GM15510 (cell line): Measurements from ENCODE around the gene CBX3.

ENCODE experiments used
- POLR2A ChIP-seq: IDR thresholded peaks from 3 replicates; pipeline ENCODE4 v1.6.1; 2011; ENCODE audit warnings: borderline replicate concordance; ENCODE audit not compliant: insufficient read length; ENCODE audit errors: extremely low read depth

Gene CBX3

GRCh38 chr7:26201247-26202018, at the start of gene CBX3:
Gene CBX3 (plus strand): TSS chr7:26201745. CDS start chr7:26202999, 1,254 bp downstream.
- TF ChIP-seq POLR2A = peak; percentile 85

- peak; percentile 88 for TF ChIP-seq POLR2A
These were observed 49.4 kb upstream of the CBX3 start, which contains the start of gene NFE2L3 for GRCh38 chr7:26151953-26152781. Gene NFE2L3 (plus strand): TSS chr7:26152198. CDS start chr7:26152499, 301 bp downstream.

GRCh38 chr7:26153241-26153822, 48.2 kb upstream of the CBX3 start:
- TF ChIP-seq POLR2A = no peak

- peak; percentile 16 for TF ChIP-seq POLR2A
These were observed 47.4 kb upstream of the CBX3 start for GRCh38 chr7:26153823-26154783.

- TF ChIP-seq POLR2A = no peak
These were observed 45.8 kb upstream of the CBX3 start for GRCh38 chr7:26155531-26156375.

GRCh38 chr7:26156451-26157420, 44.8 kb upstream of the CBX3 start:
- TF ChIP-seq POLR2A = no peak

- TF ChIP-seq POLR2A = no peak
These were observed 43.9 kb upstream of the CBX3 start for GRCh38 chr7:26157520-26158105.

- TF ChIP-seq POLR2A = no peak
These were observed 42.3 kb upstream of the CBX3 start for GRCh38 chr7:26159243-26159642.

GRCh38 chr7:26160896-26161295, 40.6 kb upstream of the CBX3 start:
- no peak for TF ChIP-seq POLR2A

- no peak for TF ChIP-seq POLR2A
These were observed 39.1 kb upstream of the CBX3 start for GRCh38 chr7:26162431-26162830.

GRCh38 chr7:26165950-26166683, 35.4 kb upstream of the CBX3 start:
- TF ChIP-seq POLR2A = no peak
